Measurements from ENCODE around the gene IL22RA1. TPM values are rescaled to one million over a fixed set of nuclear protein-coding genes. Genes with fewer than 3 reads are reported as not detected.

Gene IL22RA1
- total and polyA plus RNA-seq, 9 of the 15 experiments (the other 6 are each of a cell fraction or from before 2014, with no cell fraction given), result not detected

- no TSS peak for BruUV-seq (replicated peaks)
- CTCF ChIA-PET (ENCODE audit: low intra/inter-chr PET ratio), result interaction anchor here (1.9 to 2.6 kb wide), 2 partner anchors 42 to 321 kb away, joined by 7 to 16 read pairs; partner anchors contain the start of gene MYOM3
- no peaks in the 10 kb centered on the region for H3K36me3 ChIP-seq (ENCODE audit: control insufficient read depth, insufficient read depth, low read length)
Measured at GRCh38 chr1:24069817-24070216, 73.1 kb downstream of the IL22RA1 start.

More at GRCh38 chr1:24069817-24070216, 73.1 kb downstream of the IL22RA1 start:
- POLR2A ChIA-PET, result interaction anchor here (1.0 kb wide), 1 partner anchor 40 kb away, joined by 3 read pairs; no protein-coding TSS in a partner anchor
- Histone ChIP-seq H3K9me3 (replicated peaks; ENCODE audit: control insufficient read depth, insufficient read depth, low read depth, low read length) (no peaks in the 10 kb centered on the region), H4K20me1 (replicated peaks; ENCODE audit: control insufficient read depth, insufficient read depth, low read length) (0 out of 2 replicates have a peak, but pooled peaks cover 10% of the 10 kb centered on the region), H3K27me3 (ENCODE audit: control insufficient read depth in 2 of 2, insufficient read depth in 2 of 2, low read length in 2 of 2) (peaks cover 36 to 69% of the 10 kb centered on the region in 2 experiments; a peak in 4 of 5 replicates), H3K27ac (ENCODE audit: extremely low read depth, low read depth, low read length) (no peak overlapping the region), H2AFZ (ENCODE audit: low read depth, low read length) (no peak overlapping the region), H3K79me2 (ENCODE audit: control insufficient read depth, insufficient read depth, low read length) (no peaks in the 10 kb centered on the region), H3K9ac (ENCODE audit: insufficient read depth in 1 of 2, low read depth in 2 of 2, low read length in 2 of 2) (no peak overlapping the region), H3K4me2 (ENCODE audit: insufficient read depth, low read length) (no peak overlapping the region), H3K4me3 (no peak overlapping the region), H3K9me1 (ENCODE audit: control insufficient read depth, insufficient read depth, low read length) (no peaks in the 10 kb centered on the region), H3K4me1 (replicated peaks in 1 of 2; ENCODE audit: control insufficient read depth in 2 of 2, insufficient read depth in 2 of 2, low read length in 2 of 2) (no peaks in the 10 kb centered on the region; a peak in 1 of 5 replicates)
- 2% methylated on average over 7 of the region's 7 CpGs for WGBS (ENCODE audit: insufficient coverage, low coverage, missing lambda C conversion rate)
- no peak for TF ChIP-seq ZKSCAN1 (IDR thresholded peaks at IDR 0.05; ENCODE audit: low read depth, low read length)
- TF ChIP-seq ZNF316 (IDR thresholded peaks at IDR 0.05), result peak; percentile 22; the same call in 1 of the 2 replicates
- TF ChIP-seq XRCC3 (IDR thresholded peaks at IDR 0.05), result no peak
- ATAC-seq (no peak), FAIRE-seq (no peak), DNase-seq (ENCODE audit: extremely low read depth in 1 of 4, low spot score in 3 of 4) (no peak)
- intact Hi-C loops (cut with micrococcal nuclease), result loop anchor here (2.0 kb wide), 2 partner anchors 127 to 323 kb away; no protein-coding TSS in a partner anchor
- in situ Hi-C loops (cut with MboI), result no loop called here

Other genes starting within 250 kb of the IL22RA1 start
- not detected in 2 replicates for gene CNR2, start 229.8 kb downstream of the IL22RA1 start, total RNA-seq (2014; rRNA removed)
- gene CNR2, start 229.8 kb downstream of the IL22RA1 start, total RNA-seq (2014; rRNA removed; fragmentation: Illumina TruSeq; extraction: Trizol), result not detected in 2 replicates
- not detected in 2 replicates for gene CNR2, start 229.8 kb downstream of the IL22RA1 start, total RNA-seq (2015; rRNA removed; fragmentation: Illumina TruSeq; extraction: Trizol)
- not detected in 2 replicates for gene CNR2, start 229.8 kb downstream of the IL22RA1 start, total RNA-seq (2021)
- not detected in 2 replicates for gene CNR2, start 229.8 kb downstream of the IL22RA1 start, polyA plus RNA-seq (2011; rRNA removed)
- not detected in 2 replicates for gene CNR2, start 229.8 kb downstream of the IL22RA1 start, polyA plus RNA-seq (2014; fragmentation: Illumina TruSeq; extraction: Trizol)
- gene CNR2, start 229.8 kb downstream of the IL22RA1 start, polyA plus RNA-seq (2014; fragmentation: Nextera tagmentation; extraction: Ambion mirVana), result not detected
- 0.04 TPM in 1 of 2 replicates, not detected in the other for gene CNR2, start 229.8 kb downstream of the IL22RA1 start, polyA plus RNA-seq (2014; rRNA removed)
- 120 and 127 TPM in 2 replicates for gene PNRC2, start 183.3 kb downstream of the IL22RA1 start, total RNA-seq (2014; rRNA removed)
- 203 and 235 TPM in 2 replicates for gene PNRC2, start 183.3 kb downstream of the IL22RA1 start, total RNA-seq (2014; rRNA removed; fragmentation: Illumina TruSeq; extraction: Trizol)
- gene PNRC2, start 183.3 kb downstream of the IL22RA1 start, total RNA-seq (2015; rRNA removed; fragmentation: Illumina TruSeq; extraction: Trizol), result 222 and 230 TPM in 2 replicates
- gene PNRC2, start 183.3 kb downstream of the IL22RA1 start, total RNA-seq (2021), result 197 TPM in 2 replicates
- 208 and 228 TPM in 2 replicates for gene PNRC2, start 183.3 kb downstream of the IL22RA1 start, polyA plus RNA-seq (2011; rRNA removed)
- 260 and 303 TPM in 2 replicates for gene PNRC2, start 183.3 kb downstream of the IL22RA1 start, polyA plus RNA-seq (2014; fragmentation: Illumina TruSeq; extraction: Trizol)
- gene PNRC2, start 183.3 kb downstream of the IL22RA1 start, polyA plus RNA-seq (2014; fragmentation: Nextera tagmentation; extraction: Ambion mirVana), result 100 to 1,000 TPM; 178 to 212 TPM
- gene PNRC2, start 183.3 kb downstream of the IL22RA1 start, polyA plus RNA-seq (2014; rRNA removed), result 196 and 203 TPM in 2 replicates
- 147 and 154 TPM in 2 replicates for gene SRSF10, start 162.8 kb downstream of the IL22RA1 start, total RNA-seq (2014; rRNA removed)
- 246 and 266 TPM in 2 replicates for gene SRSF10, start 162.8 kb downstream of the IL22RA1 start, total RNA-seq (2014; rRNA removed; fragmentation: Illumina TruSeq; extraction: Trizol)
- gene SRSF10, start 162.8 kb downstream of the IL22RA1 start, total RNA-seq (2015; rRNA removed; fragmentation: Illumina TruSeq; extraction: Trizol), result 250 and 264 TPM in 2 replicates
- 154 and 165 TPM in 2 replicates for gene SRSF10, start 162.8 kb downstream of the IL22RA1 start, total RNA-seq (2021)
- 163 and 205 TPM in 2 replicates for gene SRSF10, start 162.8 kb downstream of the IL22RA1 start, polyA plus RNA-seq (2011; rRNA removed)
- 200 and 256 TPM in 2 replicates for gene SRSF10, start 162.8 kb downstream of the IL22RA1 start, polyA plus RNA-seq (2014; fragmentation: Illumina TruSeq; extraction: Trizol)
- 100 to 1,000 TPM; 191 to 226 TPM for gene SRSF10, start 162.8 kb downstream of the IL22RA1 start, polyA plus RNA-seq (2014; fragmentation: Nextera tagmentation; extraction: Ambion mirVana)
- gene SRSF10, start 162.8 kb downstream of the IL22RA1 start, polyA plus RNA-seq (2014; rRNA removed), result 173 and 184 TPM in 2 replicates
- gene MYOM3, start 31.0 kb downstream of the IL22RA1 start, total RNA-seq (2014; rRNA removed), result not detected in 2 replicates
- gene MYOM3, start 31.0 kb downstream of the IL22RA1 start, total RNA-seq (2014; rRNA removed; fragmentation: Illumina TruSeq; extraction: Trizol), result not detected in 2 replicates
- gene MYOM3, start 31.0 kb downstream of the IL22RA1 start, total RNA-seq (2015; rRNA removed; fragmentation: Illumina TruSeq; extraction: Trizol), result not detected in 2 replicates
- not detected in 2 replicates for gene MYOM3, start 31.0 kb downstream of the IL22RA1 start, total RNA-seq (2021)
- 0.01 TPM in 1 of 2 replicates, not detected in the other for gene MYOM3, start 31.0 kb downstream of the IL22RA1 start, polyA plus RNA-seq (2011; rRNA removed)
- not detected in 2 replicates for gene MYOM3, start 31.0 kb downstream of the IL22RA1 start, polyA plus RNA-seq (2014; fragmentation: Illumina TruSeq; extraction: Trizol)
- not detected for gene MYOM3, start 31.0 kb downstream of the IL22RA1 start, polyA plus RNA-seq (2014; fragmentation: Nextera tagmentation; extraction: Ambion mirVana)
- gene MYOM3, start 31.0 kb downstream of the IL22RA1 start, polyA plus RNA-seq (2014; rRNA removed), result not detected in 2 replicates
- gene IFNLR1, start 44.1 kb upstream of the IL22RA1 start, total RNA-seq (2014; rRNA removed), result not detected in 2 replicates
- not detected in 2 replicates for gene IFNLR1, start 44.1 kb upstream of the IL22RA1 start, total RNA-seq (2014; rRNA removed; fragmentation: Illumina TruSeq; extraction: Trizol)
- gene IFNLR1, start 44.1 kb upstream of the IL22RA1 start, total RNA-seq (2015; rRNA removed; fragmentation: Illumina TruSeq; extraction: Trizol), result not detected in 2 replicates
- gene IFNLR1, start 44.1 kb upstream of the IL22RA1 start, total RNA-seq (2021), result not detected in 2 replicates
- gene IFNLR1, start 44.1 kb upstream of the IL22RA1 start, polyA plus RNA-seq (2011; rRNA removed), result not detected in 2 replicates
- gene IFNLR1, start 44.1 kb upstream of the IL22RA1 start, polyA plus RNA-seq (2014; fragmentation: Illumina TruSeq; extraction: Trizol), result not detected in 2 replicates
- gene IFNLR1, start 44.1 kb upstream of the IL22RA1 start, polyA plus RNA-seq (2014; fragmentation: Nextera tagmentation; extraction: Ambion mirVana), result not detected
- not detected in 2 replicates for gene IFNLR1, start 44.1 kb upstream of the IL22RA1 start, polyA plus RNA-seq (2014; rRNA removed)
- gene GRHL3, start 176.2 kb upstream of the IL22RA1 start, total RNA-seq (2014; rRNA removed), result not detected in 2 replicates
- gene GRHL3, start 176.2 kb upstream of the IL22RA1 start, total RNA-seq (2014; rRNA removed; fragmentation: Illumina TruSeq; extraction: Trizol), result not detected in 2 replicates
- not detected in 2 replicates for gene GRHL3, start 176.2 kb upstream of the IL22RA1 start, total RNA-seq (2015; rRNA removed; fragmentation: Illumina TruSeq; extraction: Trizol)
- gene GRHL3, start 176.2 kb upstream of the IL22RA1 start, total RNA-seq (2021), result not detected in 2 replicates
- not detected in 2 replicates for gene GRHL3, start 176.2 kb upstream of the IL22RA1 start, polyA plus RNA-seq (2011; rRNA removed)
- 0.04 TPM in 1 of 2 replicates, not detected in the other for gene GRHL3, start 176.2 kb upstream of the IL22RA1 start, polyA plus RNA-seq (2014; fragmentation: Illumina TruSeq; extraction: Trizol)
- gene GRHL3, start 176.2 kb upstream of the IL22RA1 start, polyA plus RNA-seq (2014; fragmentation: Nextera tagmentation; extraction: Ambion mirVana), result under 1 TPM in 1 of 2 experiments, not detected in 1; 0.01 TPM
- 0.65 TPM in 1 of 2 replicates, not detected in the other for gene GRHL3, start 176.2 kb upstream of the IL22RA1 start, polyA plus RNA-seq (2014; rRNA removed)

Data from K562 (cell line).